Measurements from ENCODE around the gene RGS21.
"Not testable (repeated sequence)": the region's sequence is repeated elsewhere in the genome, so short reads cannot be mapped to it uniquely, and the experiment has no call there.

The RGS21 gene, protein sequence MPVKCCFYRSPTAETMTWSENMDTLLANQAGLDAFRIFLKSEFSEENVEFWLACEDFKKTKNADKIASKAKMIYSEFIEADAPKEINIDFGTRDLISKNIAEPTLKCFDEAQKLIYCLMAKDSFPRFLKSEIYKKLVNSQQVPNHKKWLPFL

DNA sequence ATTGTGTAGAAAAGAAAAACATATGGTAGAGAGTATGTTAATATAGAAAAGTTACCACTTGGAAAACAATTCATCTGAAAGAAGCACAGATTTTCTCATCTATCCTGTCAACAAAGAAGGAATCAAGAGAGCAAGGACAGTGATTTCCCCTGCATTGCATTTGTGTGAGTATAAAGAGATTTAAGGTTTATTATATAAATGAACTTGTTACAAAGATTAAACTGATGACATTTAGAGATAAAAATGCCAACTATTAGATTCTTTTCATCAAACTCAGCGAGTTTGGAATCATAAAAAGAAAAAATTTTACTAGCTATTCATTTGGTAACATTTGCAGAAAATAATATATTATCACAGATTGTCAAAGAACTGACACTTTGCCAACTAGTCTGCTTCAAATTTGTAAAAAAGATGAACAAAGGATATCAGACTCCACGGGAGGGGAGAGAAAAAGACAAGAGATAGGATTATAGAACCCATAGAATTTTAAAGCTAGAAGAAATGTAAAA, at the start of gene RGS21:
TSS of gene RGS21 (plus strand) at position 51 of the 509 bp plus-strand sequence. CDS start 26,045 bp downstream, outside the sequence.
- DNase-seq (ENCODE audit: low read depth in 2 of 2), result no peak

DNA sequence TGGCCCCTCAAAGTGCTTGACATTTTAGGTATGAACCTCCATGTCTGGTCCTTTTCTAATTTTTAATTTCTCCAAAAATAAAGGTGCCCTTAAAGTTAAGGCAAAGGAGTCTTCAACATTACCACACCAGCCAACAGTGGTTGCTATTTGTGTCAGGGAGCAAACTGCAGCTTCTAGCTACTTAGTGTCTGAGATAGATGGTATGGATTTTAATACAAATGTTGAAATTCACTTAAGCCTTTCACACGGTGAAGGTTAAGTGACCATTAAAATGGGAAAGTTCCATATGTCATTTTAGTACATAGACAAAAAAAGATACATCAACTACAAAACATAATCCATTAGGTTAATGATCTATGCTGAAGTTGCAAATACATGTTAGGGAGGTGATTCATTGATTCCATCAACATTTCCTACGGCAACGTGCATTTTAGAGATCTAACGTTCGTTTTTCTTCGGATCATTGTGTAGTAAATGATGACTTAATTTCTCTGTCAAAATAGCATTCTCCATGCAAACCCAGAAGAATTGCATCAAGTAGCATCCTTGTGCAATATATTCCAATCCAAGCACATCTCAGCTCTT, 48.2 kb upstream of the RGS21 start:
- DNase-seq (ENCODE audit: low read depth in 2 of 2), result no peak

DNA sequence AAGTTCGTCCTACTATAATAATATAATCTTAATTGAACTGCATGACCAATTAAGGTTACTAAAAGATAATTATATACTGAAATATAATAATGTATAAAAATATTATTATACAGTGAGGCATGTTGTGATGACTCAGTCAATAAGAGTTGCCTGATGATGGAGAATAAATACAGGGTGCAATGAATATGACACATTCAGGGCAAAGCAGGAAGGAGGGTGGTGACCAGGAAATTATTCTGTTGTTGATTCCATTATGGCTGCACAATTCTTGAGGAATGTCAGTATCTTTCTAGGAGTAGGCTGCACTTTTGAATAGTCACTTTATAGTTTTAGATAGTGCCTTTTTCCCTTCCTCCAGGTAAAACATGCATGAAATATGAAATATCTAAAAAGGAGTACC, 46.4 kb upstream of the RGS21 start:
- DNase-seq (ENCODE audit: low read depth in 2 of 2), result no peak

DNA sequence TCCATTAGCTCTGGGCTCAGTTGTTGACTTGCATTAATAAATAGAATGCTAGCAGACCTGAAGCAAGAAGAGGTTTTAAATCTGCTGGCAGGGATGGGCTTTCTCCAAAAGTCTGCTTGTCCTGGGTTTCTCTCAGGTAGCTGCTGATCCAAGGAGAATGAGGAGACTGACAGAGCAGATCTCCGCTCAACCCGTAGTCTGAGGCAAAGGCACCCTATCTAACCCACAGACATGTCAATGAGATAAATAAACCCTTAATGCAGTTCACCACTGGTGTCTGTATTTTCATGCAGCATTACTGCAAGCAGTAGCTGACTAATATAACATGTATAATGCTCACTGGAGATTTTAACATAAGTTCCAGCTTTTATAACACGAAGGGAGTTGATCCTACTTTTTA, 44.1 kb upstream of the RGS21 start:
- no peak for DNase-seq (ENCODE audit: low read depth in 2 of 2)

DNA sequence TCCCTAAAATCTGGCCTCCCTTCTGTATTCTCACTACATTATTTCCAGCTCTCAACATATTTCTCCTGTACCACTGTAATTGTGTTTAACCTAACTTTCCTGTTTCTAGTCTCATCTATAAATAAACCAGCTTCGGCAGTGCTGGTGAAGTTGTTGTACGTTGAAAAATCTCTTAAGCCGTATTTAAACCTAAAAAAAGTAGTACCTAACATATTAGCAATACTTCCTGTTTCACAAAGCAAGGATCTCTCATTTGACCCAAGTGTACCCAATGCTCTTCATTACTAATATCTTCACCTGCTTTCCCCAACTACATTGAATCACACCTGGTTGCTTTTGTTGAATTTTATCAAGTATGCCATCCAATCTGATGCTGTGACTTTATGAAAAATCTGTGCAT, 42.2 kb upstream of the RGS21 start:
- no peak for DNase-seq (ENCODE audit: low read depth in 2 of 2)

DNA sequence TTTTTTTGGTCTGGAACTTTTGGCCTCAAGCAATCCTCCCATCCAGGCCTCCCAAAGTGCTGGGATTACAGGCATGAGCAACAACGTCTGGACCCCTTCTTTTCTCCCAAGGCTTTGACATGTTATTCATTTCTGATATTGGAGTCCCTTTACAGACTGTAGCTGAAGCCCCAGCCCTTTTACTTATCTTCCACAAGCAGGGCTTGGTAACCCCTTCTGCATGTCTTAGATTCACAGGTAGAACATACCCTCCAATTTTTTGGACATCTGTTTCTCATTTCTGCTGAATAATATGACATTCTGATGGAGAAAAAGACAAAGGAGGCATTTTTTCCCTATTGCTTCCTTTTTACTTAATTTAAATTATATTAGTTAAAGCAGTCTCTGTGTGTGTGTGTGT, 39.2 kb upstream of the RGS21 start:
- no peak for DNase-seq (ENCODE audit: low read depth in 2 of 2)

DNA sequence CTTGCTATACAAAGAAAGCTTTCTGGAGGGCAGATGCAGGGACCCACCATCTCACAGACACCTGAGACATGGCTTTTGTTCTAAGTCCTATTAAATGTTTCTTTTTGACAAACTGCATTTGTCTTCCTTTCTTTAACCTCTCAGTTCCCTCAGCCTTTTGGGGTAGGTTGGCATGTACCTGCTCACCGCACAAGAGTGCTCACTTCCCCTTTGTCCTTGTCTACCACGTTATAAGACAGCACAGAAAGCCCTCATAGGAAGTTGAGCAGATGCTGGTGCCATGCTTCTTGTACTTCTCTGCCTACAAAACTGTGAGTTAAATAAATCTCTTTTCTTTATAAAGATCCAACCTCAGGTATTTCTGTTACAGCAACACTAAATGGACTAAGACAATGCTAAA, 31.9 kb upstream of the RGS21 start:
- DNase-seq (ENCODE audit: low read depth in 2 of 2), result no peak

DNA sequence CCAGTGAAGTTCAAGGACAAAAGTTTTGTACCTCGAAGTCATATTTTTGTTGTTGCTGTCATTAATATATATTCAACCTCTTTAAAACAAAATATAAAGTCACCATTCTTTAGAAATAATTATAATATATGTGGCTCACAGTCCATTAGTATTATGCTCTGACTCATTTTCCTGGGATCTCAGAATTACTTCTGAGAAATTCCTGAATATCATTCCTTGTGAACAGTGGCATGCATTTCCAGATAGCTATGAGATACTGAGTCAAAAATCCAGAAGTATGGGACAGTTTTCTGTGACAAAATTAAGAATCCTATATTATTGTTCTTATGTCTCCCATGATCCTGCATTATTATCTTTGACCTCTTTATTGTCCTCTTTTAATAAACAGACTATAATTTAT, 13.8 kb upstream of the RGS21 start:
- no peak for DNase-seq (ENCODE audit: low read depth in 2 of 2)

DNA sequence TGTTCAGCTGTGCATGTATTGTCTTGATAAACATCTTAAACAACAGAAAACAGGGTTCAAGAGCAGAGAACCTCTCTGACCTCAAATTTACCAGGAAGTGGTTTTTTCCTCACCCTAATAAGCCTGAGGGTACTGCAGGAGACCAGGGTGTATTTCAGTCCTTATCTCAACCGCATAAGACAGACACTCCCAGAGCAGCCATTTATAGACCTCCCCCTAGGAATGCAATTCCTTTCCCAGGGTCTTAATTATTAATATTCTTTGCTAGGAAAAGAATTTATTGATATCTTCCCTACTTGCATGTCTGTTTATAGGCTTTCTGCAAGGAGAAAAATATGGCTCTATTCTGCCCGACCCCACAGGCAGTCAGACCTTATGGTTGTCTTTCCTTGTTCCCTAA, 8.5 kb upstream of the RGS21 start:
- DNase-seq (ENCODE audit: low read depth in 2 of 2), result not testable (repeated sequence)

DNA sequence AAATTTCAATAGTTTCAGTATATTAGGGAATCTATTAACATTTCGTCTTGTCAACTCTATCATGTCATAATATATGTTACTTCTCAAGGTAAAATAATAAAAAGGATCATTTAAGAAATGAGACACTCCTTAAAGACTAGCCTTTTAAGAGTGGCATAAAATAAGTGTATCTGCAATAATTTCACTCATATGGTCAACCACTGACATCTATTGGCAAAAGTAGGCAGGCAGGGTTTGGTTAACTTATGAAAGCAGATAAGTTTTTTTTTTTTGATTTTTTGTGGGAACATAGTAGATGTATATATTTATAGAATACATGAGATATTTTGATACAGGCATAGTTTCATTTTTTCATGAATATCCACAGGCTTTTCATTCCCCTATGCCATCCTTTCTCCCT, 5.5 kb upstream of the RGS21 start:
- DNase-seq (ENCODE audit: low read depth in 2 of 2), result no peak

DNA sequence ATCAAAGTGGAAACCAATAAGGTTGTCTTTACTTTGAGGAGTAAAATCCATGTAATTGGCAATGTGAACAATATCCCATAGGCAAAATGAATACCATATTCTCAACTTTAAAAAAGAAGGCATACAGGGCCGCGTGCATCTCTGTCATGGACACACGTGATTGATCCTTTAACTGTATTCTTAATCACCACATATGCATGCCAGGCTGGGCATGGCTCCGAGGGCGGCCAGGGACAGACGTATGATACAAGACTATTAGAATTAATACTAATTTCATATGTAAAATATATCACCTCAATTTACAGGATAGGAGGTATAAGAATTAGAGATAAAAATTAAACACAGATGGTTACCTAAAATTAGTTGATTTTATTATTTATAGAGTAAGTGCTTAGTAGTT, 11.2 kb downstream of the RGS21 start:
- no peak for DNase-seq (ENCODE audit: low read depth in 2 of 2)

DNA sequence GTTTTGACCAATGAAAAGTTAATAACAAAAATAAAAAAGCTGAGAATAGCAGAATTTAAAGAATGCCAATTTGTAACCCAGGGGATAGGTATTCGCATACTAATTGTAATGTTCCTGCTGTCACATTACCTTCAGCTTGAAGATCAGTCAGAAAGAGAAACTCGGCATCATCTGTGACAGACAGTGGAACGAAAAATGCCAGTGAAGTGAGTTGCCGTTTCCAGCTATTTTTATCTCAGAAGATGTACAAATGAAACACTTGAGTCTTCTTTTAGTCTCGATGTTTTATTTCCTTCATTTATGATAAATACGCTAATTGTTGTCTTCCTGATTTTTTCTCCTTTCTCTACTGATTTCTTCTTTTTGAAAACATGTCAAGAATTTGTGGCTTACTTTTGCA, 26.1 kb downstream of the RGS21 start:
- DNase-seq (ENCODE audit: low read depth in 2 of 2), result no peak

DNA sequence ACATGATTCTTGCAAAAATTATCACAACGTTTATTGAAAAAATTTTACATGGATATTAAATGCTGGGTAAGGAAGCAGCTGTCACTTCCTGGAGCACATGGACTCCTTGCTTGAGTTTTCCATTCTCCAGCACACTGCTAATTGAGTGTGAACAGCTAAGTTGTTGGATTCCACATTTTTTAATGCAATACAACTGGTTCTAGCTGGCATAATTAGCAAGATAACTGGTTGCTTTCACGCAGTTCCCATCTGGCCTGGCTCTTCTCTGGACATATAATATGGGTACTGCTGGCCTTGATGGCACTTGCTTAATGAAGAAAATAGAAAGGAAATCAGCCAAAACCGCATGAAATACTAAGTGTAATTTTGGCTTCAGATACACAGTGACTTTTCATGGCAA, 26.6 kb downstream of the RGS21 start:
- no peak for DNase-seq (ENCODE audit: low read depth in 2 of 2)

DNA sequence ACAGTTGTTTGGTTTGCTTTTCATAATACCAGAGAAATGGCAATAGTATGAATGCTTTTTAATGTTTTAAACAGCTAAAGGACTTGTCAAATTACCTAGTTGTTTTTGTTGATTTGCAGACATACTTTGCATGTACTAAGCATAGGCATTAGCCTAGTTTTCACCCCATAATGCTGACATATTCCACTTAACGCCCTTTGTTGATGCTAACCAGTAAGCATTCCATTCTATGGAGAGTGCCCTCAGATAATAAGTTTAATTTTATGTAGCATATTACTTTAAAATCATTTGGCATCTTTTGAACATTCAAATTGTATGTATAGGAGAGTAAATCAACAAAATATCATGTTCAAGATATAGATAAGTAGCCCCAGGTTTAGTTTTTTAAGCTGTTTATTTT, 32.5 kb downstream of the RGS21 start:
- no peak for DNase-seq (ENCODE audit: low read depth in 2 of 2)

DNA sequence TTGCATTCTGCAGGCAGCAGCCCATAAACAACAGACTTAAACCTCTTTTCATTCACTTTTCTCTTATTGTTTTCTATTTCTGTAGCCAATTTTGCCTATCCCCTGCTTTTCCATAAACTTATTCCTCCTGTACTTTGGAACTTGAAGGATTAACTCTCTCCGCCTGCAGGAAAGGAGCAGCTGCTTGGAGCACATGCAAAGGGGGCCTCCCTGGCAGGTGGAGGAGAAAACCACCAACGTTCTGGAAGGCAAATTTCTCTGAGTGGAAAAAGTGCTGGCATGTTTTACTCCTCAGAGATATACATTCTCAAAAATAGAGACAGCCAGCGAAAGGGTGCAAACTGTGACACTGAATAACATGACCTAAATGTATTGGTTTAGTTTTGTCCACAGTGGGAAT, 33.6 kb downstream of the RGS21 start:
- DNase-seq (ENCODE audit: low read depth in 2 of 2), result no peak

DNA sequence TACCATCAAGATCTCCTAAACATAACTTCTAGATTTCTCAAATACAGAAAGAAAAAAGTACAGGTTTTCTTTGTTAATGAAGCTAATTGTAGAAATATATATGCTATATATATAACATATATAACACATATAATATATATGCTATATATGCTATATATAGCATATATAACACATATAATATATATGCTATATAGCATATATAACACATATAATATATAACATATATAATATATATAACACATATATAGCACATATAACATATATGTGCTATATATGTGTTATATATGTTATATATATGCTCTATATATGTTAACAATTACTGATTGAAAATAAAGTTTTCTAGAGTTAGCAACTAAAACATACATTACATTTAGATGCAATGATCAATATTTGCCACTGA, 34.8 kb downstream of the RGS21 start:
- no peak for DNase-seq (ENCODE audit: low read depth in 2 of 2)

DNA sequence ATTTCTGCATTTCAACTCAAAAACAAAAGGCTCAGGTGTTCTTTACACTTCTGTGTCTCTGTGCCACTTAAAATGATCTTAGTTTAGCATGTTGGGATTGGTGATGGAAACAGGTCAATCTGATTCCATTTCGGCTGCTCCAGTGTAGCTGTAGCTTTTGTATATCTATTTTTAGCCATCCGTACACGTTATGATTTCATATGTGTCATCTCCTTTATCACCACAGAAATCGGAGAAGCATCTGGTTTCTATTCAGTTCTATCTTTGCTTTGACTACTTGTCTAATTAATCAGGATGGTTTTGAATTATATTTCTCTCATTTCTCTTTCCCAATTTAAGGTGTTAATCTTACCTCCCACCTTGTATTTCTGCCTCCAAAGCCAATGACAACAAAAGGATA, 41.1 kb downstream of the RGS21 start:
- no peak for DNase-seq (ENCODE audit: low read depth in 2 of 2)

DNA sequence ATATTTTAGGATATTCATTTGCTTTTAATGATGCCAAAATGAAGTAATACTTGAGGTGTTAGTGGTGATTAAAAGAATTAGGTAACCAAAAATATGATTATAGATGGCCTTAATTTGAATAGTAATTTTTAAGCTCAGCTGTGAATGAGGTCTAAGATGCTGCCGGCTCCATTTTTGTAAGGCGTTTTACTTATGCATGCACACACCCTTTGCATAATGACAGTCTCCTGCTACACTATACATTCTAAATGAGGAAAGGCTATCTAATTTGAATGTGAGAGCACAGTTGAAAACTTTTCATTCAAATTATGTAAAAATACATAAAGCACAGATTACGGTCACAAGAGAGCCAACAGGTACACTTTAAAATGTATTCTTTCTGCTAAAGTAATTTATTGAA, 41.6 kb downstream of the RGS21 start:
- DNase-seq (ENCODE audit: low read depth in 2 of 2), result no peak

DNA sequence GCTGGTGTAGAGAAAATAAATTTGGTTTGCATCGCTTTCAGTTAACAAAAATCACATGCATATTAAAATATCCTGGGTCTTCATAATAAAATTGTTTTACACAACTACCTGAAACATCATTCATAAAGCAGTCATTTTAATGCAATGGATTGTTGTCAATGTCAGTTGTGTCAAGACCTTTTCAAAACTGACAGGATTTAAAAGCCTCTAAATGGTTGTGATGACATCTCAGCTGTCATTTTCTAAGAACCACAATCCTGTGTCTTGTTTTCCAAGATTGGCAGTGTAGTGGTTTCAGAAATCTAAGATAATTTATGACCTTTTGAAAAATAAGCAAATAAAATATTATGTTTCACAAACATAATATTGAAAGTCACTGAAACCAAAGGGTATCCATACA, 42.0 kb downstream of the RGS21 start:
- no peak for DNase-seq (ENCODE audit: low read depth in 2 of 2)

DNA sequence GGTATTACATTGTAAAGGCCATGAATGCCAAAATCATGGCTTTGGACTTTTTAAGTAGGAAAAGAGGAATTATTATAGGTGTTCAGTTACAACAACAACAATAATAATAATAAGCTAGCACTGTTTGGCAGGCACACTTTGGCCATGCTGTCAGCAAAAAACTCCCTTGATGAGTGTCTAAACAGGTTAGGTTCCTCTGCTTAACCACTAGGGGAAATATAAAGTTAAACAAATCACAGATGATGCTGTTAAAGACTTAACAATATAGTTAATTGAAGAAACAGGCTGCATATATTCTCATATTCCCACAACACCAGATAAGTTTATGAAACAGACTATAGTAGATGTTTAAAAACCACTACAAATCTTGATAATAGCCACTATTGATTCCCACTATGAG, 46.4 kb downstream of the RGS21 start:
- DNase-seq (ENCODE audit: low read depth in 2 of 2), result no peak

DNA sequence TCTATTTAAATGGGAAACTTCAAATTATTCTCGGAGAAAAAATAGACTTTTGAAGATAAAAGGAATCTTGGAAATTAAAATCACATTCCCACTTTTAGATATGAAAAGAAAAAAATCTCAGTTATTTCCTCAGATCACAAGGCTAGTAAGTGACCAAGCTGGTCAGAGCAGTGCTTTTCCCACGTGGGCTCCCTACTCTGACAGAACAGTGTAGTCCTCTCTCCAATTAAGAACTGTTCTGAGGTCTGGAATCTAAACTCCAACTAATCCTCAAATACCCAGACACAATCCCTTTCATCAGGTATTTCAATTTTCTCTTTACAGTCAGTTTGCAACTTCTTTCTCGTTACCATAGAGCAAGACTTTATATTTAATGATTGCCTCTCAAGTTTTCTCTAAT, 50.6 kb downstream of the RGS21 start:
- no peak for DNase-seq (ENCODE audit: low read depth in 2 of 2)

DNA sequence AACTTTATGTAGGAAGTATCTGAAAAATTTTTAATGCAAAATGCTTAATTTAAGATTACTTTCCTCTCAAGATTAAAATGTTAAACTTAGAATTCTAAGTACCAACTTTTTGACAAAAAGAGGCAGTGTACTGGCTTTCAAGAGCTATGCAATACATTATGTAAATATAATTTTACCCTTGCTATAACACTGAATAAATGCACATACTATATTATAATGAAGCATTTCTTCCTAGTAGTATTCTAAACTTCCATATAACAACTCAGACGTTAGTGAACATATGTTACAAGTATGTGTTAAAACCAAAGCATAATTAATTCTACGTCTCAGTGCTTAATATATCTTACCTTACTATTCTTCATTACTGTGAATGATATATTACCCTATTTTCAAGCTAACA, 58.5 kb downstream of the RGS21 start:
- DNase-seq (ENCODE audit: low read depth in 2 of 2), result no peak

DNA sequence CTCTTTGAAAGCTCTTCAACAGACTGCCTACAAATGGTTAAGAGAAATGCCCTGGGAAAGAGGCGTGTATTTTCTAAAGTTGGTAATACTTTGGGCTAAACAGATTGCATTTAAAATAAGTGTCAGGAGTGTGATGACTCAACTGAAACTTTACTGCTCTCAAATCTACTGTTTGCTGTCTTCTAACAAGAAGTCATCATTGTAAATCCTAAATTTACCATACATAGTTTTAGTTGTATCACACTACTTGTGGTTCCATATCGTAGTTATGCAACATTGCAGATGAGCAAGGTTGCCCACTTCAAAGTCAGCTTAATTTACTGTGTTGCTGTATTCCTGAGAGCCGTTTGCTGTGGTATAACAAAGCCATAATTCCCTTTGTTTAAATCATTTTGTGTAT, 59.6 kb downstream of the RGS21 start:
- DNase-seq (ENCODE audit: low read depth in 2 of 2), result no peak

DNA sequence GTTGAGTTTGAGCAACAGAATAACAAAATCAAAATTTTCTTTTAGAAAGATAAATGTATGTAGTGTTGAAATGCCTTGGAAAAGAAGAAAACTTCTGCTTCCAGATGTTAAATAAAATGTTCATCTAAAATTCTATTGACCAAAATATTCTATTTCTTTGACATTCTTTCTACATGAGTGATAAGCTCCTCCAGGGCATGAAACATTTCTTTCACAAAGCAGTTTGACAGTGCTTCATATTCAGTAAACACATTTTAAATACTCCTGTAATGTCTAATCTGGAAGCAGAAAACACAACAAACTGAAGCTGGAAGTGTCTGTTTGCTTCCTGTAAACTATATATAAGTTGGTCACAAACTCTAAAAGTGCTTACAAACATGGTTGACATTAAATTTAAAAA, 61.5 kb downstream of the RGS21 start:
- no peak for DNase-seq (ENCODE audit: low read depth in 2 of 2)
